Activated B cell treated with CpG ODN at 0.5 μM for 24 hours (primary cell): Measurements from ENCODE around the gene PTPRT. TPM values are rescaled to one million over a fixed set of nuclear protein-coding genes. Genes with fewer than 3 reads are reported as not detected.

ENCODE experiments used
- ATAC-seq: fragments of 200-7000 bp; cut with Tn5 transposase; one replicate; pipeline ENCODE4 v1.10.0; 2021; ENCODE audit warnings: low read depth, mild to moderate bottlenecking, moderate library complexity
- CTCF ChIA-PET: fragments of 350-600 bp; sonication (Branson Sonifier 250); formaldehyde crosslinking; loops from one replicate; lab custom pipeline; 2021; ENCODE audit warnings: antibody characterized with exemption; lab: Charles Lee
- POLR2A ChIA-PET: fragments of 350-600 bp; sonication (Branson Sonifier 250); formaldehyde crosslinking; loops from one replicate; lab custom pipeline; 2021; ENCODE audit warnings: antibody characterized with exemption; lab: Charles Lee
- DNase-seq: peaks from one replicate; pipeline ENCODE4 v3.0.0; 2022
- H3K27ac Mint-ChIP-seq: one replicate; pipeline ENCODE4 v1.8.0; 2020; ENCODE audit warnings: mixed read lengths
- H3K27me3 Mint-ChIP-seq: one replicate; pipeline ENCODE4 v1.8.0; 2021; ENCODE audit warnings: mixed read lengths
- H3K36me3 Mint-ChIP-seq: one replicate; pipeline ENCODE4 v1.8.0; 2021; ENCODE audit warnings: low read depth, mixed read lengths
- H3K4me1 Mint-ChIP-seq: one replicate; pipeline ENCODE4 v1.8.0; 2021; ENCODE audit warnings: mixed read lengths
- H3K4me3 Mint-ChIP-seq: one replicate; pipeline ENCODE4 v1.8.0; 2020; ENCODE audit warnings: mild to moderate bottlenecking, mixed read lengths
- H3K9me3 Mint-ChIP-seq: one replicate; pipeline ENCODE4 v1.8.0; 2020; ENCODE audit warnings: mixed read lengths
- intact Hi-C: fragments of 100-400 bp; cut with micrococcal nuclease; formaldehyde crosslinking; loops from one replicate; pipeline ENCODE4 v1.15.1; 2024
- total RNA-seq: library from RNA; stranded (reverse); gene quantifications from 2 replicates; pipeline ENCODE4 v1.2.3, GENCODE V29; 2022
- TF ChIP-seq, protein P1 (sequence below): fragments of 200-600 bp; IDR thresholded peaks from one replicate; pipeline ENCODE4 v1.8.0; 2022; ENCODE audit warnings: antibody characterized with exemption, mild to moderate bottlenecking

PTPRT gene
- total RNA-seq, 1 donor from 2014 or later, result not detected

DNA sequence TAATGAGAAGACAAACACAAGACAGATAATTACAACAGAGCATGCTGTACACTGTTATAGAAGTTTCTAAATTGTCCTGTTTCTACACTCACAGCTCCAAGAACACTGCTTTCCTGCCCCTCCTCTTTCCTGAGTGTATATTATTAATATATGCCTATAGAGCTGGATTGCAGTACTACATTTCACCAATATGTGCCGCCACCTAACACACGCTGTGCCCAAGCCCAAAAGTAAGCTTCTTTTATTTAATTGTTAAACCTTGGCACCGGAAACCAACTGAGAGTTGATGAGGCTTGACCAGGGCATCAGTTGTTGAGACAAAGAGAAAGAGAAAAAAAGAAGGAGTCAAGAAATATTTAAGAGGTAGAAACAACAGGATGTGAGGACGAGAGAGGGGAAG, 16.0 kb upstream of the PTPRT start:
- Mint-ChIP-seq H3K4me3 (no peak overlapping the region), H3K4me1 (no peaks in the 10 kb centered on the region), H3K27ac (no peak overlapping the region), H3K9me3 (peaks cover 3% of the 10 kb centered on the region), H3K27me3 (no peaks in the 10 kb centered on the region), H3K36me3 (no peaks in the 10 kb centered on the region)
- ATAC-seq, result no peak
- intact Hi-C loops, result no loop called here
- no peak for DNase-seq
- TF ChIP-seq, protein P1, sequence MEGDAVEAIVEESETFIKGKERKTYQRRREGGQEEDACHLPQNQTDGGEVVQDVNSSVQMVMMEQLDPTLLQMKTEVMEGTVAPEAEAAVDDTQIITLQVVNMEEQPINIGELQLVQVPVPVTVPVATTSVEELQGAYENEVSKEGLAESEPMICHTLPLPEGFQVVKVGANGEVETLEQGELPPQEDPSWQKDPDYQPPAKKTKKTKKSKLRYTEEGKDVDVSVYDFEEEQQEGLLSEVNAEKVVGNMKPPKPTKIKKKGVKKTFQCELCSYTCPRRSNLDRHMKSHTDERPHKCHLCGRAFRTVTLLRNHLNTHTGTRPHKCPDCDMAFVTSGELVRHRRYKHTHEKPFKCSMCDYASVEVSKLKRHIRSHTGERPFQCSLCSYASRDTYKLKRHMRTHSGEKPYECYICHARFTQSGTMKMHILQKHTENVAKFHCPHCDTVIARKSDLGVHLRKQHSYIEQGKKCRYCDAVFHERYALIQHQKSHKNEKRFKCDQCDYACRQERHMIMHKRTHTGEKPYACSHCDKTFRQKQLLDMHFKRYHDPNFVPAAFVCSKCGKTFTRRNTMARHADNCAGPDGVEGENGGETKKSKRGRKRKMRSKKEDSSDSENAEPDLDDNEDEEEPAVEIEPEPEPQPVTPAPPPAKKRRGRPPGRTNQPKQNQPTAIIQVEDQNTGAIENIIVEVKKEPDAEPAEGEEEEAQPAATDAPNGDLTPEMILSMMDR, result no peak
- POLR2A ChIA-PET, result no interaction called here
- CTCF ChIA-PET, result no interaction called here

DNA sequence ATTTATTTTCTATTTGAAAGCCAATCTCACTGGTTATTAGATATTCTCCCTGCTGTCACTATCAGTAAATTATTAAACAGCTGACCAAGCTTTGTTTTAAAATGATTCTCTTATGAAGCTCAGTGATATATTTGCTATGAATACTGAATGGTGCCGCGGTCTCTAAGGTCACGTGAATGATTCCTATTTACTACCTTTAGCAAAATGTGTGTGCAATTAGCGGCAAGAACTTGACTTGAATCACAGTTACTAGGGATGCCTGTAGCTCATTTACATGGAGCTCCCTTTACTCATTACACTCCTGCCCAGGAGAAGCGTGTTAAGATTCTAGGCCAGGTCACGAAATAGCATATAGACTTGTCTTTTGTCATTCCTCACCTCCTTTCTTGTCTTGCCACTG, 12.4 kb upstream of the PTPRT start:
- DNase-seq (no peak), ATAC-seq (no peak)
- ChIA-PET POLR2A (no interaction called here), CTCF (no interaction called here)
- Mint-ChIP-seq H3K4me1 (no peaks in the 10 kb centered on the region), H3K4me3 (no peak overlapping the region), H3K27me3 (peaks cover 2% of the 10 kb centered on the region), H3K9me3 (peaks cover 3% of the 10 kb centered on the region), H3K36me3 (no peaks in the 10 kb centered on the region), H3K27ac (no peak overlapping the region)
- intact Hi-C loops, result no loop called here
- TF ChIP-seq, protein P1, result no peak

DNA sequence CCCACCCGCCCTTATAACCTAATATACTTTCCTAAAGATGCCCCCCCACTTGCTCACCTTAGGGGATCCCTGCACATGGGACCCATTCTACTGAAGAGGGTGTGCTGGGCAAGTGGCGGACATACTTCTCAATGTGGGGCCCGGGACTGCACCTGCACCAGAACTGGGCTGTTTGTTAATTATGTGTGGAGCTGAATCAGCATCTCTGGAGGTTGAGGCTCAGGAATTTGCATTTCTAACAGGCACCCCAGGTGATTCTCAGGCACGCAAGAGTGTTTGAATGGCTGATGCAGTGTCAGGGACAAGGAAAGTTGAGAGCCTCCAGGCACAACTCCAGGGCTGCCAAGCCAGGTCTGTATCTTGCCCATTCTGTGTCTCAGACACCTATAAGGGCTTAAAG, 8.9 kb upstream of the PTPRT start:
- H3K27me3 Mint-ChIP-seq, result peaks cover 4% of the 10 kb centered on the region
- intact Hi-C loops, result no loop called here
- no peak overlapping the region for H3K4me3 Mint-ChIP-seq
- ChIA-PET POLR2A (no interaction called here), CTCF (no interaction called here)
- no peak overlapping the region for H3K27ac Mint-ChIP-seq
- H3K36me3 Mint-ChIP-seq, result no peaks in the 10 kb centered on the region
- TF ChIP-seq, protein P1, result no peak
- no peaks in the 10 kb centered on the region for H3K4me1 Mint-ChIP-seq
- DNase-seq (no peak), ATAC-seq (no peak)
- no peaks in the 10 kb centered on the region for H3K9me3 Mint-ChIP-seq

DNA sequence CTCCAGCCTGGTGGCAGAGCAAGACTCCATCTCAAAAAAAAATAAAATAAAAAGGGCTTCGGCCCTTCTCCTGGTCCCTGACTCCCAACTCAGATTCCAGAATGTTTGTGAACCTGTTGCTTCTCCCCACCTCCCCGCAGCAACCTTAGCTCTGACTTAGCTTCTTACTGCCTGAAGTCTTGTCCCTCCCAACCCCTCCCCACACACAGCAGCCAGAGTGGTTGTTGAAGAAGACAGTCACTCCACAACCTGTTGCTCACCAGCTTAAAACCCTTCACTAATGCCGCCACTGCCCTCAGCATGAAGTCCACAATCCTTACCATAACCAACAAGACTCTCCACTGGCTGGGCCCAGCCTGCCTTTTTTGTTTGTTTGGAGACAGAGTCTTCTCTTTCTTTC, 6.5 kb upstream of the PTPRT start:
- no peak overlapping the region for H3K27ac Mint-ChIP-seq
- H3K27me3 Mint-ChIP-seq, result peaks cover 16% of the 10 kb centered on the region
- no peaks in the 10 kb centered on the region for H3K9me3 Mint-ChIP-seq
- intact Hi-C loops, result no loop called here
- H3K4me1 Mint-ChIP-seq, result no peaks in the 10 kb centered on the region
- ATAC-seq (no peak), DNase-seq (no peak)
- H3K36me3 Mint-ChIP-seq, result no peaks in the 10 kb centered on the region
- ChIA-PET CTCF (no interaction called here), POLR2A (no interaction called here)
- TF ChIP-seq, protein P1, result no peak
- no peak overlapping the region for H3K4me3 Mint-ChIP-seq

DNA sequence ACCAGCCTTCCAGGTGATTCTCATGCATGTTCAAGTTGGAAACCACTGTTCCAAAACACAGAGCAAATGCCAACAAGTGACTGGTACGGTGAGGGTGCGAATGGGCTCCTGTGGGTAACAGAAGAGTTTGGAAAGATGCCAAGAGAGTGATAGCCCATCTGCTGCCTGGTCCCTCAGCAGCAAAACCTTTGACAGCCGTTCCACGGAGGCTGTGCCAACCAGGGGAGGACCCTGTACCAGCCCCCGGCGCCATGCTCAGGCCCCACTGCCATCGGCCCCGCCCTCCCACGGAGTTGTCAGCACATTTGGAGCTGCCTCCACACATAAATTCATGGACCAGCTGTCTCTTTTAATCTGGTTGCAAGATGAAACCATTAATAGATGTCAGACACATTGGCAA, 4.4 kb upstream of the PTPRT start:
- TF ChIP-seq, protein P1, result no peak
- POLR2A ChIA-PET, result no interaction called here
- intact Hi-C loops, result no loop called here

More for the DNA sequence above, 4.4 kb upstream of the PTPRT start:
- Mint-ChIP-seq H3K9me3 (no peaks in the 10 kb centered on the region), H3K27me3 (peaks cover 27% of the 10 kb centered on the region), H3K4me1 (peaks cover 2% of the 10 kb centered on the region), H3K27ac (no peak overlapping the region), H3K4me3 (no peak overlapping the region), H3K36me3 (no peaks in the 10 kb centered on the region)
- no peak for DNase-seq
- CTCF ChIA-PET, result no interaction called here
- no peak for ATAC-seq
